ENCODE data around the gene PAM.

GRCh38 chr5:102718819-102719218 lies 36.3 kb upstream of the PAM start:
- TF ChIP-seq EP300 (IDR thresholded peaks at IDR 0.05; ENCODE audit: low read depth), result no peak
- TF ChIP-seq POLR2AphosphoS5 (IDR thresholded peaks at IDR 0.05), result no peak
- TF ChIP-seq CTCF (IDR thresholded peaks at IDR 0.05), result no peak

Data from transverse colon (tissue), 4 donors.